IMR-90 (cell line): ENCODE results near the gene TRPC4AP. TPM values are rescaled to one million over a fixed set of nuclear protein-coding genes. Genes with fewer than 3 reads are reported as not detected.

Source experiments
- ATAC-seq: fragments of 200-7000 bp; cut with Tn5 transposase; 2 replicates; pipeline ENCODE4 v1.9.1; 2020; ENCODE audit warnings: low read depth, mild to moderate bottlenecking, moderate library complexity
- BruUV-seq: library from RNA; stranded (reverse); fragments of 400-500 nt; replicated peaks from 2 replicates; lab custom pipeline; 2021; lab: Mats Ljungman, UMichigan
- CTCF ChIA-PET: fragments of 300-600 bp; formaldehyde crosslinking; extraction: SDS; loops from one replicate; lab custom pipeline; 2021; ENCODE audit warnings: antibody characterized with exemption; lab: Yijun Ruan, JAX
- POLR2A ChIA-PET: fragments of 300-600 bp; sonication (Branson Sonifier 250); formaldehyde crosslinking; loops from one replicate; lab custom pipeline; 2022; ENCODE audit warnings: antibody characterized with exemption; ENCODE audit not compliant: unreplicated experiment; lab: Charles Lee
- DNase-seq: peaks from one replicate; pipeline ENCODE4 v3.0.0; 2013
- H2AFZ ChIP-seq: replicated peaks from 2 replicates; pipeline ENCODE3; 2013; ENCODE audit warnings: low read length, mild to moderate bottlenecking; ENCODE audit not compliant: poor library complexity
- H2AK5ac ChIP-seq: 2 replicates; pipeline ENCODE4 v1.6.1; 2013; ENCODE audit warnings: low read depth, low read length, inconsistent platforms
- H2AK9ac ChIP-seq: replicated peaks from 2 replicates; pipeline ENCODE3; 2013; ENCODE audit warnings: mild to moderate bottlenecking, low read depth, low read length, moderate library complexity; ENCODE audit not compliant: poor library complexity
- H2BK120ac ChIP-seq: 2 replicates; pipeline ENCODE4 v1.6.1; 2013; ENCODE audit warnings: low read depth, low read length, inconsistent platforms
- H2BK15ac ChIP-seq: 3 replicates; pipeline ENCODE4 v1.6.1; 2013; ENCODE audit warnings: low read depth, low read length, inconsistent platforms
- H2BK20ac ChIP-seq: 2 replicates; pipeline ENCODE4 v1.6.1; 2013; ENCODE audit warnings: low read depth, mild to moderate bottlenecking, inconsistent platforms, low read length, moderate library complexity
- H2BK5ac ChIP-seq: 2 replicates; pipeline ENCODE4 v1.6.1; 2013; ENCODE audit warnings: mild to moderate bottlenecking, low read depth, low read length, inconsistent platforms; ENCODE audit not compliant: poor library complexity, severe bottlenecking
- H3K14ac ChIP-seq: replicated peaks from 2 replicates; pipeline ENCODE4 v1.6.1; 2013; ENCODE audit warnings: low read depth, low read length, inconsistent platforms
- H3K18ac ChIP-seq: 2 replicates; pipeline ENCODE4 v1.6.1; 2013; ENCODE audit warnings: low read depth, low read length, control low read depth
- H3K23ac ChIP-seq: 2 replicates; pipeline ENCODE4 v1.6.1; 2013; ENCODE audit warnings: low read depth, low read length, inconsistent platforms
- H3K27ac ChIP-seq: 2 replicates; pipeline ENCODE4 v1.5.1; 2013; ENCODE audit warnings: mild to moderate bottlenecking, control low read depth, low read length; ENCODE audit not compliant: insufficient read depth
- H3K27me3 ChIP-seq: 2 replicates; pipeline ENCODE4 v1.6.1; 2013; ENCODE audit warnings: low read length; ENCODE audit not compliant: control insufficient read depth, insufficient read depth
- H3K36me3 ChIP-seq: 2 replicates; pipeline ENCODE4 v1.6.1; 2013; ENCODE audit warnings: low read length, mixed read lengths; ENCODE audit not compliant: control insufficient read depth, insufficient read depth
- H3K4ac ChIP-seq: 2 replicates; pipeline ENCODE4 v1.6.1; 2013; ENCODE audit warnings: low read depth, low read length, inconsistent platforms
- H3K4me1 ChIP-seq: 2 replicates; pipeline ENCODE4 v1.6.1; 2013; ENCODE audit warnings: low read length, mixed read lengths; ENCODE audit not compliant: control insufficient read depth, insufficient read depth
- H3K4me2 ChIP-seq: 2 replicates; pipeline ENCODE4 v1.6.1; 2013; ENCODE audit warnings: low read depth, mild to moderate bottlenecking, control low read depth, low read length, moderate library complexity
- H3K4me3 ChIP-seq: 2 replicates; pipeline ENCODE4 v1.5.1; 2013; ENCODE audit warnings: low read depth, mild to moderate bottlenecking, control low read depth, low read length, moderate library complexity; ENCODE audit not compliant: insufficient read depth
- H3K56ac ChIP-seq: 2 replicates; pipeline ENCODE4 v1.6.1; 2013; ENCODE audit warnings: low read length, inconsistent platforms; ENCODE audit not compliant: insufficient read depth; ENCODE audit errors: extremely low read depth
- H3K79me1 ChIP-seq, 2 experiments: 2 replicates each; pipeline ENCODE4 v1.6.1; 2013; ENCODE audit warnings: low read length in 2 of 2, inconsistent platforms in 1 of 2, low read depth in 1 of 2
- H3K9ac ChIP-seq: 2 replicates; pipeline ENCODE4 v1.6.1; 2013; ENCODE audit warnings: low read depth, low read length, control low read depth
- H3K9me1 ChIP-seq: 2 replicates; pipeline ENCODE4 v1.6.1; 2013; ENCODE audit warnings: low read length, inconsistent platforms; ENCODE audit not compliant: insufficient read depth
- H3K9me3 ChIP-seq: 2 replicates; pipeline ENCODE4 v1.6.1; 2013; ENCODE audit warnings: low read length; ENCODE audit not compliant: control insufficient read depth, insufficient read depth
- H4K20me1 ChIP-seq: 2 replicates; pipeline ENCODE4 v1.6.1; 2013; ENCODE audit warnings: low read length, inconsistent platforms; ENCODE audit not compliant: insufficient read depth
- H4K5ac ChIP-seq: 2 replicates; pipeline ENCODE4 v1.6.1; 2013; ENCODE audit warnings: mild to moderate bottlenecking, low read depth, low read length, control low read depth
- H4K8ac ChIP-seq, 2 experiments: 2 replicates each; pipeline ENCODE4 v1.6.1; 2013; ENCODE audit warnings: low read depth in 2 of 2, low read length in 2 of 2, control low read depth in 1 of 2, inconsistent platforms in 1 of 2
- H4K91ac ChIP-seq: 2 replicates; pipeline ENCODE4 v1.6.1; 2013; ENCODE audit warnings: low read depth, low read length, inconsistent platforms; ENCODE audit not compliant: insufficient read depth
- BHLHE40 ChIP-seq: fragments of 150-350 bp; IDR thresholded peaks from 2 replicates; pipeline ENCODE4 v1.6.1; 2016; ENCODE audit warnings: mild to moderate bottlenecking, low read depth, low read length
- CEBPB ChIP-seq: IDR thresholded peaks from 2 replicates; pipeline ENCODE4 v1.6.1; 2012; ENCODE audit warnings: low read depth, low read length, improper control_type of control experiment
- CHD1 ChIP-seq: IDR thresholded peaks from 2 replicates; pipeline ENCODE4 v1.6.1; 2012; ENCODE audit warnings: low read depth, low read length, improper control_type of control experiment
- CTCF ChIP-seq: conservative IDR thresholded peaks from 2 replicates; pipeline ENCODE4 v1.5.1; 2012; ENCODE audit warnings: mild to moderate bottlenecking, low read depth, low read length, improper control_type of control experiment
- ELK1 ChIP-seq: fragments of 150-350 bp; IDR thresholded peaks from 2 replicates; pipeline ENCODE4 v1.6.1; 2016; ENCODE audit warnings: low read depth, mild to moderate bottlenecking, low read length, moderate library complexity, borderline replicate concordance
- MXI1 ChIP-seq: IDR thresholded peaks from 2 replicates; pipeline ENCODE4 v1.6.1; 2012; ENCODE audit warnings: low read depth, mild to moderate bottlenecking, low read length, moderate library complexity, borderline replicate concordance
- NFE2L2 ChIP-seq: fragments of 150-350 bp; IDR thresholded peaks from 2 replicates; pipeline ENCODE4 v1.6.1; 2016; ENCODE audit warnings: low read depth, mild to moderate bottlenecking, low read length
- RAD21 ChIP-seq: IDR thresholded peaks from 2 replicates; pipeline ENCODE4 v1.6.1; 2012; ENCODE audit warnings: low read length, improper control_type of control experiment
- RFX5 ChIP-seq: IDR thresholded peaks from 2 replicates; pipeline ENCODE4 v1.8.0; 2012; ENCODE audit warnings: low read depth, mild to moderate bottlenecking, low read length, moderate library complexity
- USF2 ChIP-seq: fragments of 150-350 bp; IDR thresholded peaks from 2 replicates; pipeline ENCODE4 v1.6.1; 2017; ENCODE audit warnings: mild to moderate bottlenecking, antibody characterized with exemption, low read length, low read depth
- WGBS, 2 experiments: methylation state at CpG; one replicate each; pipeline versions ENCODE4 v1.1.5 to v1.1.7; 2013; ENCODE audit warnings: missing lambda C conversion rate in 2 of 2; ENCODE audit not compliant: insufficient read length in 1 of 2; ENCODE audit errors: extremely low coverage in 2 of 2; 5-methylcytosine and 5-hydroxymethylcytosine counted together
- dilution Hi-C: fragments of 300-500 bp; cut with HindIII; formaldehyde crosslinking; loops from one replicate; pipeline ENCODE4 v1.14.3; 2018; ENCODE audit warnings: low sequenced_read_pairs; ENCODE audit not compliant: unreplicated experiment
- in situ Hi-C: fragments of 300-500 bp; cut with MboI; formaldehyde crosslinking; loops from 3 replicates; pipeline ENCODE4 v1.14.3; 2019; ENCODE audit warnings: low sequenced_read_pairs, inconsistent platforms, mixed read lengths
- intact Hi-C: fragments of 100-400 bp; cut with micrococcal nuclease; formaldehyde crosslinking; loops from 2 replicates; pipeline ENCODE4 v1.10.0; 2022
- polyA plus RNA-seq, 3 experiments: library from polyadenylated mRNA; depleted of rRNA; stranded (reverse); fragments of >200 nt; gene quantifications; 2 replicates each; pipeline ENCODE4 v1.2.3, GENCODE V29; 2012; ENCODE audit warnings: low replicate concordance in 1 of 3
- total RNA-seq: library from RNA; depleted of rRNA; stranded (reverse); fragments of >200 nt; gene quantifications from 2 replicates; pipeline ENCODE4 v1.2.3, GENCODE V29; 2012

TRPC4AP gene
- total and polyA plus RNA-seq, 2 of the 4 experiments (the other 2 are of a cell fraction): 41.0 to 81.0 TPM

- Histone ChIP-seq H3K9ac (no peak overlapping the region), H3K9me3 (no peaks in the 10 kb centered on the region), H3K9me1 (no peaks in the 10 kb centered on the region), H3K23ac (no peak overlapping the region), H2BK15ac (no peak overlapping the region), H2AFZ (peak overlapping the region; percentile 43), H4K8ac (no peak overlapping the region), H3K14ac (no peak overlapping the region), H2BK120ac (no peak overlapping the region), H3K18ac (no peak overlapping the region), H3K27me3 (no peaks in the 10 kb centered on the region), H2BK20ac (no peak overlapping the region), H3K4me3 (no peak overlapping the region), H2AK9ac (no peak overlapping the region), H2AK5ac (no peak overlapping the region), H3K4me2 (no peak overlapping the region), H3K56ac (no peak overlapping the region), H3K4me1 (no peaks in the 10 kb centered on the region), H4K5ac (no peak overlapping the region), H3K79me1 (peaks cover 0 to 17% of the 10 kb centered on the region in 2 experiments; a peak in 2 of 4 replicates), H3K4ac (no peak overlapping the region), H4K91ac (no peak overlapping the region), H3K36me3 (peaks cover 89% of the 10 kb centered on the region), H4K20me1 (peaks cover 30% of the 10 kb centered on the region), H3K27ac (no peak overlapping the region), H2BK5ac (no peak overlapping the region)
- BruUV-seq: no TSS peak
- TF ChIP-seq USF2 (no peak), MXI1 (no peak), ELK1 (no peak), RFX5 (no peak), NFE2L2 (no peak), CTCF (no peak), RAD21 (no peak), BHLHE40 (no peak), CHD1 (no peak), CEBPB (no peak)
- in situ Hi-C loops (no loop called here), dilution Hi-C loops (no loop called here), intact Hi-C loops (loop anchor here (5.0 kb wide), 1 partner anchor 129 kb away; the partner anchor contains the start of gene GGT7)
- WGBS, 2 experiments: 96% methylated on average over 19 of the region's 28 CpGs; no CpG with 5 or more reads in 1 of the 2 experiments
- ATAC-seq: no peak
- ChIA-PET POLR2A (no interaction called here), CTCF (interaction anchor here (1.2 kb wide), 1 partner anchor 127 kb away, joined by 4 read pairs; no protein-coding TSS in a partner anchor)
- no peak for DNase-seq
These were observed 91.5 kb downstream of the TRPC4AP start for GRCh38 chr20:35000922-35001595.
